HUDEP-2 (cell line): Measurements from ENCODE around the gene MYH7.

ENCODE experiments used
- DNase-seq, 76 experiments: peaks; one replicate each; lab custom pipeline; 2025; ENCODE audit not compliant: unreplicated experiment in 76 of 76; lab: John Stamatoyannopoulos, UW

Gene MYH7

GRCh38 chr14:23435543-23436326, at the start of gene MYH7:
Gene MYH7, minus strand, starts transcription at chr14:23435660. Its CDS starts 1,928 bp downstream, at chr14:23433732.
- DNase-seq: no peak

GRCh38 chr14:23483236-23483854, 47.9 kb upstream of the MYH7 start:
- DNase-seq: peak in 12 of 76 experiments; percentile 1 to 23 (median 4)

- no peak for DNase-seq
These were observed 47.3 kb upstream of the MYH7 start for GRCh38 chr14:23482823-23483148.

GRCh38 chr14:23481979-23482822, 46.7 kb upstream of the MYH7 start:
- DNase-seq: no peak

GRCh38 chr14:23481362-23481970, 46.0 kb upstream of the MYH7 start:
- DNase-seq: peak in 2 of 76 experiments; percentile 3 to 5

- DNase-seq: peak in 47 of 76 experiments; percentile 1 to 61 (median 31)
These were observed 42.8 kb upstream of the MYH7 start for GRCh38 chr14:23478109-23478759.

GRCh38 chr14:23470947-23471346, 35.5 kb upstream of the MYH7 start:
- no peak for DNase-seq

- DNase-seq: no peak
These were observed 34.5 kb upstream of the MYH7 start for GRCh38 chr14:23469906-23470403.

GRCh38 chr14:23469127-23469905, 33.9 kb upstream of the MYH7 start, which contains the start of gene NGDN:
Gene NGDN, plus strand, starts transcription at chr14:23469703. Its CDS starts 13 bp downstream, at chr14:23469716.
- peak in 75 of 76 experiments; percentile 36 to 100 (median 88) for DNase-seq

- no peak for DNase-seq
These were observed 33.3 kb upstream of the MYH7 start for GRCh38 chr14:23468704-23469126.

- no peak for DNase-seq
These were observed 29.8 kb upstream of the MYH7 start for GRCh38 chr14:23465261-23465660.

GRCh38 chr14:23464700-23465099, 29.2 kb upstream of the MYH7 start:
- DNase-seq: no peak

GRCh38 chr14:23460960-23461359, 25.5 kb upstream of the MYH7 start:
- DNase-seq: no peak

- no peak for DNase-seq
These were observed 22.4 kb upstream of the MYH7 start for GRCh38 chr14:23457587-23458445.

GRCh38 chr14:23456883-23457586, 21.6 kb upstream of the MYH7 start:
- peak in 2 of 76 experiments; percentile 11 to 17 for DNase-seq

GRCh38 chr14:23454445-23454856, 19.0 kb upstream of the MYH7 start:
- DNase-seq: peak in 16 of 76 experiments; percentile 6 to 57 (median 24)

GRCh38 chr14:23452237-23452636, 16.8 kb upstream of the MYH7 start:
- no peak for DNase-seq

GRCh38 chr14:23450379-23450778, 14.9 kb upstream of the MYH7 start:
- DNase-seq: no peak
